T47D (cell line): ENCODE measurements around the gene FOXP2.

Source experiments
- DNase-seq, 2 experiments: peaks; one replicate each; pipeline versions ENCODE4 v3.0.0 to v3.0.0-alpha.2; 2011 to 2012; ENCODE audit warnings: low read depth in 1 of 2, low spot score in 1 of 2
- JUND ChIP-seq: IDR thresholded peaks from 2 replicates; pipeline ENCODE4 v1.6.1; 2012; ENCODE audit warnings: low read depth
- in situ Hi-C: cut with HindIII; loops from 2 replicates; pipeline ENCODE4 v1.10.0; 2016; ENCODE audit warnings: low sequenced_read_pairs, low pct_unique_long_range_greater_than_20kb

FOXP2 gene

GRCh38 chr7:114639451-114639850 lies 224.8 kb downstream of the FOXP2 start:
- no peak for DNase-seq
- in situ Hi-C loops = no loop called here
- no peak for TF ChIP-seq JUND

GRCh38 chr7:114644455-114644854 lies 229.8 kb downstream of the FOXP2 start:
- TF ChIP-seq JUND = no peak
- no peak for DNase-seq
- in situ Hi-C loops = no loop called here

GRCh38 chr7:114645451-114645850 lies 230.8 kb downstream of the FOXP2 start:
- in situ Hi-C loops = no loop called here
- no peak for DNase-seq
- no peak for TF ChIP-seq JUND

- DNase-seq = no peak
- in situ Hi-C loops = no loop called here
- no peak for TF ChIP-seq JUND
These were observed 232.9 kb downstream of the FOXP2 start for GRCh38 chr7:114647518-114647917.

GRCh38 chr7:114648117-114648516 lies 233.5 kb downstream of the FOXP2 start:
- in situ Hi-C loops = no loop called here
- no peak for DNase-seq
- no peak for TF ChIP-seq JUND

- no peak for DNase-seq
- TF ChIP-seq JUND = no peak
- in situ Hi-C loops = no loop called here
These were observed 234.1 kb downstream of the FOXP2 start for GRCh38 chr7:114648680-114649079.

GRCh38 chr7:114649689-114650088 lies 235.1 kb downstream of the FOXP2 start:
- TF ChIP-seq JUND = no peak
- in situ Hi-C loops = no loop called here
- no peak for DNase-seq

GRCh38 chr7:114650491-114650890 lies 235.9 kb downstream of the FOXP2 start:
- DNase-seq = peak in 1 of 2 experiments; percentile 0
- in situ Hi-C loops = no loop called here
- no peak for TF ChIP-seq JUND

GRCh38 chr7:114652041-114652440 lies 237.4 kb downstream of the FOXP2 start:
- in situ Hi-C loops = no loop called here
- peak in 1 of 2 experiments; percentile 44 for DNase-seq
- no peak for TF ChIP-seq JUND

- DNase-seq = peak in 1 of 2 experiments; percentile 11
- TF ChIP-seq JUND = no peak
- in situ Hi-C loops = no loop called here
These were observed 238.9 kb downstream of the FOXP2 start for GRCh38 chr7:114653364-114654088.

- in situ Hi-C loops = no loop called here
- no peak for TF ChIP-seq JUND
- no peak for DNase-seq
These were observed 241.9 kb downstream of the FOXP2 start for GRCh38 chr7:114656466-114656865.

GRCh38 chr7:114657279-114657678 lies 242.7 kb downstream of the FOXP2 start:
- TF ChIP-seq JUND = no peak
- in situ Hi-C loops = no loop called here
- no peak for DNase-seq

GRCh38 chr7:114658216-114658615 lies 243.6 kb downstream of the FOXP2 start:
- in situ Hi-C loops = no loop called here
- TF ChIP-seq JUND = no peak

More at GRCh38 chr7:114658216-114658615, 243.6 kb downstream of the FOXP2 start:
- no peak for DNase-seq
